HEK293 (cell line): ENCODE data around the gene CYP2E1.

Source experiments
- CTCF ChIA-PET: fragments of 350-600 bp; formaldehyde crosslinking; extraction: SDS; loops from one replicate; lab custom pipeline; 2021; ENCODE audit warnings: antibody characterized with exemption; lab: Yijun Ruan, JAX
- POLR2A ChIA-PET: fragments of 300-600 bp; formaldehyde crosslinking; extraction: SDS; loops from one replicate; lab custom pipeline; 2020; ENCODE audit warnings: antibody characterized with exemption, inconsistent platforms; lab: Yijun Ruan, JAX
- H3K27ac ChIP-seq: fragments of 200-500 bp; sonication (Bioruptor generic); 2 replicates; pipeline ENCODE4 v1.5.1; 2014; ENCODE audit warnings: low read depth, low read length, control low read depth, inconsistent platforms; ENCODE audit errors: extremely low read depth
- H3K36me3 ChIP-seq, 2 experiments: fragments of 200-500 bp in 1 of 2; sonication (Bioruptor generic) in 1 of 2; 1 replicate in 1 of 2; 2 replicates in 1 of 2; pipeline ENCODE4 v1.5.1; 2014 to 2017; ENCODE audit warnings: inconsistent platforms in 2 of 2, low read length in 2 of 2; ENCODE audit not compliant: control insufficient read depth in 2 of 2, insufficient read depth in 1 of 2
- H3K4me1 ChIP-seq: fragments of 200-500 bp; sonication (Bioruptor generic); 2 replicates; pipeline ENCODE4 v1.5.1; 2014; ENCODE audit warnings: mild to moderate bottlenecking, low read length, inconsistent platforms; ENCODE audit not compliant: control insufficient read depth, insufficient read depth
- H3K4me3 ChIP-seq: 2 replicates; pipeline ENCODE4 v1.5.1; 2011; ENCODE audit warnings: low read depth, mild to moderate bottlenecking, control low read depth, low read length, moderate library complexity
- H3K9me3 ChIP-seq: fragments of 200-500 bp; sonication (Bioruptor generic); 2 replicates; pipeline ENCODE4 v1.5.1; 2014; ENCODE audit warnings: low read depth, low read length, inconsistent platforms; ENCODE audit not compliant: control insufficient read depth, insufficient read depth
- GLIS1 ChIP-seq: fragments of 450-650 bp; formaldehyde crosslinking; IDR thresholded peaks from 2 replicates; pipeline ENCODE4 v1.5.1; 2016; ENCODE audit warnings: missing biosample characterization, missing genetic modification characterization
- GLIS2 ChIP-seq: fragments of 450-650 bp; formaldehyde crosslinking; IDR thresholded peaks from 2 replicates; pipeline ENCODE4 v1.5.1; 2016; ENCODE audit warnings: missing biosample characterization, missing genetic modification characterization
- MZF1 ChIP-seq: fragments of 450-650 bp; formaldehyde crosslinking; IDR thresholded peaks from 2 replicates; pipeline ENCODE4 v1.5.1; 2017; ENCODE audit warnings: missing biosample characterization, missing genetic modification characterization, borderline replicate concordance
- OVOL3 ChIP-seq: fragments of 450-650 bp; formaldehyde crosslinking; IDR thresholded peaks from 2 replicates; pipeline ENCODE4 v1.5.1; 2016; ENCODE audit warnings: missing biosample characterization, missing genetic modification characterization
- PBX3 ChIP-seq: sonication (generic); formaldehyde crosslinking; IDR thresholded peaks from 2 replicates; pipeline ENCODE4 v1.8.1; 2022; ENCODE audit warnings: mild to moderate bottlenecking, moderate library complexity, missing genetic modification reagents
- SCRT1 ChIP-seq: fragments of 450-650 bp; formaldehyde crosslinking; IDR thresholded peaks from 2 replicates; pipeline ENCODE4 v1.5.1; 2016; ENCODE audit warnings: missing biosample characterization, missing genetic modification characterization, borderline replicate concordance
- SCRT2 ChIP-seq: fragments of 450-650 bp; formaldehyde crosslinking; IDR thresholded peaks from 2 replicates; pipeline ENCODE4 v1.5.1; 2016; ENCODE audit warnings: missing biosample characterization, missing genetic modification characterization
- TSHZ1 ChIP-seq: fragments of 450-650 bp; formaldehyde crosslinking; IDR thresholded peaks from 2 replicates; pipeline ENCODE4 v1.5.1; 2016; ENCODE audit warnings: missing biosample characterization, missing genetic modification characterization, borderline replicate concordance
- ZBTB48 ChIP-seq: fragments of 450-650 bp; formaldehyde crosslinking; IDR thresholded peaks from 2 replicates; pipeline ENCODE4 v1.5.1; 2016; ENCODE audit warnings: missing biosample characterization, missing genetic modification characterization
- ZFHX2 ChIP-seq: fragments of 450-650 bp; formaldehyde crosslinking; conservative IDR thresholded peaks from 2 replicates; pipeline ENCODE4 v1.5.1; 2016; ENCODE audit warnings: missing biosample characterization, missing genetic modification characterization
- ZFP37 ChIP-seq: fragments of 450-650 bp; formaldehyde crosslinking; IDR thresholded peaks from 2 replicates; pipeline ENCODE4 v1.5.1; 2016; ENCODE audit warnings: missing biosample characterization, missing genetic modification characterization
- ZNF132 ChIP-seq: fragments of 450-650 bp; formaldehyde crosslinking; IDR thresholded peaks from 2 replicates; pipeline ENCODE4 v1.5.1; 2017; ENCODE audit warnings: missing biosample characterization, missing genetic modification characterization, borderline replicate concordance
- ZNF157 ChIP-seq: fragments of 450-650 bp; formaldehyde crosslinking; IDR thresholded peaks from 2 replicates; pipeline ENCODE4 v1.5.1; 2016; ENCODE audit warnings: missing biosample characterization, missing genetic modification characterization
- ZNF16 ChIP-seq: fragments of 450-650 bp; formaldehyde crosslinking; IDR thresholded peaks from 2 replicates; pipeline ENCODE4 v1.5.1; 2016; ENCODE audit warnings: low read depth, missing biosample characterization, missing genetic modification characterization
- ZNF175 ChIP-seq: fragments of 450-650 bp; formaldehyde crosslinking; IDR thresholded peaks from 2 replicates; pipeline ENCODE4 v1.5.1; 2016; ENCODE audit warnings: missing biosample characterization, missing genetic modification characterization
- ZNF202 ChIP-seq: fragments of 450-650 bp; formaldehyde crosslinking; IDR thresholded peaks from 2 replicates; pipeline ENCODE4 v1.5.1; 2016; ENCODE audit warnings: missing biosample characterization, missing genetic modification characterization, borderline replicate concordance
- ZNF221 ChIP-seq: fragments of 450-650 bp; formaldehyde crosslinking; IDR thresholded peaks from 2 replicates; pipeline ENCODE4 v1.5.1; 2017; ENCODE audit warnings: missing biosample characterization, missing genetic modification characterization, borderline replicate concordance
- ZNF24 ChIP-seq: fragments of 450-650 bp; formaldehyde crosslinking; IDR thresholded peaks from 2 replicates; pipeline ENCODE4 v1.5.1; 2016; ENCODE audit warnings: missing biosample characterization, missing genetic modification characterization
- ZNF311 ChIP-seq: fragments of 450-650 bp; formaldehyde crosslinking; IDR thresholded peaks from 2 replicates; pipeline ENCODE4 v1.5.1; 2017; ENCODE audit warnings: missing biosample characterization, missing genetic modification characterization, borderline replicate concordance
- ZNF354C ChIP-seq: fragments of 450-650 bp; formaldehyde crosslinking; IDR thresholded peaks from 2 replicates; pipeline ENCODE4 v1.5.1; 2016; ENCODE audit warnings: missing biosample characterization, missing genetic modification characterization, low read depth, borderline replicate concordance
- ZNF37A ChIP-seq: fragments of 450-650 bp; IDR thresholded peaks from 2 replicates; pipeline ENCODE4 v1.5.1; 2018; ENCODE audit warnings: missing biosample characterization, missing genetic modification characterization
- ZNF580 ChIP-seq: fragments of 450-650 bp; formaldehyde crosslinking; IDR thresholded peaks from 2 replicates; pipeline ENCODE4 v1.5.1; 2016; ENCODE audit warnings: missing biosample characterization, missing genetic modification characterization
- ZNF621 ChIP-seq: fragments of 450-650 bp; formaldehyde crosslinking; IDR thresholded peaks from 2 replicates; pipeline ENCODE4 v1.5.1; 2017; ENCODE audit warnings: missing biosample characterization, missing genetic modification characterization
- ZNF664 ChIP-seq: fragments of 450-650 bp; formaldehyde crosslinking; IDR thresholded peaks from 2 replicates; pipeline ENCODE4 v1.5.1; 2016; ENCODE audit warnings: missing biosample characterization, missing genetic modification characterization
- ZNF670 ChIP-seq: fragments of 450-650 bp; formaldehyde crosslinking; IDR thresholded peaks from 2 replicates; pipeline ENCODE4 v1.5.1; 2016; ENCODE audit warnings: missing biosample characterization, missing genetic modification characterization, low read depth
- ZNF747 ChIP-seq: fragments of 450-650 bp; formaldehyde crosslinking; IDR thresholded peaks from 2 replicates; pipeline ENCODE4 v1.5.1; 2016; ENCODE audit warnings: missing biosample characterization, missing genetic modification characterization
- ZNF76 ChIP-seq: fragments of 450-650 bp; formaldehyde crosslinking; IDR thresholded peaks from 2 replicates; pipeline ENCODE4; 2016; ENCODE audit warnings: low read depth, missing biosample characterization, missing genetic modification characterization, borderline replicate concordance
- ZNF777 ChIP-seq: fragments of 450-650 bp; formaldehyde crosslinking; IDR thresholded peaks from 2 replicates; pipeline ENCODE4 v1.5.1; 2017; ENCODE audit warnings: missing biosample characterization, missing genetic modification characterization, borderline replicate concordance
- ZNF843 ChIP-seq: fragments of 450-650 bp; formaldehyde crosslinking; IDR thresholded peaks from 2 replicates; pipeline ENCODE4 v1.5.1; 2016; ENCODE audit warnings: missing biosample characterization, missing genetic modification characterization
- ZSCAN30 ChIP-seq: fragments of 450-650 bp; IDR thresholded peaks from 2 replicates; pipeline ENCODE4 v1.5.1; 2018; ENCODE audit warnings: missing biosample characterization, mild to moderate bottlenecking, missing genetic modification characterization, moderate library complexity
- ZSCAN5A ChIP-seq: fragments of 450-650 bp; formaldehyde crosslinking; IDR thresholded peaks from 2 replicates; pipeline ENCODE4 v1.5.1; 2016; ENCODE audit warnings: missing biosample characterization, missing genetic modification characterization

Gene CYP2E1

GRCh38 chr10:133526957-133527588 is at the start of gene CYP2E1:
Gene CYP2E1 (plus strand): TSS chr10:133527363. CDS start chr10:133527396, 33 bp downstream.
- H3K9me3 ChIP-seq: no peaks in the 10 kb centered on the region

GRCh38 chr10:133481086-133481643 is 46.0 kb upstream of the CYP2E1 start:
- Histone ChIP-seq H3K4me1 (no peaks in the 10 kb centered on the region), H3K4me3 (no peak overlapping the region), H3K27ac (no peak overlapping the region), H3K36me3 (no peaks in the 10 kb centered on the region), H3K9me3 (no peaks in the 10 kb centered on the region)
- ChIA-PET POLR2A (no interaction called here), CTCF (no interaction called here)
- no peak for TF ChIP-seq SCRT2 (tag by site-specific recombination)
- no peak for TF ChIP-seq ZNF221
- TF ChIP-seq ZFHX2 (tag by site-specific recombination): no peak
- TF ChIP-seq GLIS2: no peak
- no peak for TF ChIP-seq ZNF747
- no peak for TF ChIP-seq ZNF24 (tag by site-specific recombination)
- no peak for TF ChIP-seq ZFP37
- no peak for TF ChIP-seq ZSCAN30
- no peak for TF ChIP-seq ZNF621 (tag by site-specific recombination)
- no peak for TF ChIP-seq GLIS1 (tag by site-specific recombination)
- no peak for TF ChIP-seq ZNF354C (tag by site-specific recombination)
- TF ChIP-seq ZNF670 (tag by site-specific recombination): no peak
- TF ChIP-seq ZNF37A (tag by site-specific recombination): no peak

More at GRCh38 chr10:133526957-133527588, at the start of gene CYP2E1:
- H3K4me3 ChIP-seq: no peak within 1 kb of the TSS
- H3K36me3 ChIP-seq: no peaks in the 10 kb centered on the region
- TF ChIP-seq PBX3 (CRISPR knock-in tag): no peak
- TF ChIP-seq ZNF311 (tag by site-specific recombination): no peak
- no peak for TF ChIP-seq ZSCAN5A (tag by site-specific recombination)
- TF ChIP-seq ZNF580 (tag by site-specific recombination): no peak
- TF ChIP-seq ZNF777 (tag by site-specific recombination): no peak
- TF ChIP-seq ZNF664: no peak
- TF ChIP-seq ZNF202 (tag by site-specific recombination): no peak
- TF ChIP-seq ZNF157 (tag by site-specific recombination): no peak
- no peak for TF ChIP-seq MZF1
- no peak for TF ChIP-seq SCRT1
- TF ChIP-seq ZBTB48: no peak
- no peak for TF ChIP-seq ZNF670 (tag by site-specific recombination)
- no peak for TF ChIP-seq ZNF132 (tag by site-specific recombination)
- TF ChIP-seq TSHZ1 (tag by site-specific recombination): no peak
- no peak for TF ChIP-seq ZNF175 (tag by site-specific recombination)
- TF ChIP-seq ZNF843 (tag by site-specific recombination): no peak
- no peak for TF ChIP-seq ZNF76 (tag by site-specific recombination)
- no peak for TF ChIP-seq ZNF16 (tag by site-specific recombination)
- TF ChIP-seq OVOL3: no peak
- no peaks in the 10 kb centered on the region for H3K4me1 ChIP-seq
- POLR2A ChIA-PET: no interaction called here
- CTCF ChIA-PET: no interaction called here
- H3K27ac ChIP-seq: no peak within 1 kb of the TSS
